K562 (cell line): ENCODE data around the gene NHLH2. TPM values are rescaled to one million over a fixed set of nuclear protein-coding genes. Genes with fewer than 3 reads are reported as not detected.

Experiments used
- ATAC-seq: fragments of 200-7000 bp; cut with Tn5 transposase; 3 replicates; pipeline ENCODE4 v1.9.1; 2020; ENCODE audit warnings: moderate library complexity
- BruUV-seq: library from RNA; stranded (reverse); fragments of 400-500 nt; replicated peaks from 2 replicates; lab custom pipeline; 2021; lab: Mats Ljungman, UMichigan
- CTCF ChIA-PET: fragments of 300-600 bp; formaldehyde crosslinking; extraction: SDS; loops from one replicate; lab custom pipeline; 2021; ENCODE audit warnings: low intra/inter-chr PET ratio; lab: Yijun Ruan, JAX
- POLR2A ChIA-PET: fragments of 300-600, 350-650 bp; sonication (Branson Sonifier 250); formaldehyde crosslinking; extraction: SDS; loops from one replicate; lab custom pipeline; 2021; ENCODE audit warnings: antibody characterized with exemption, inconsistent platforms; lab: Yijun Ruan, JAX
- DNase-seq, 4 experiments: peaks; one replicate each; pipeline versions ENCODE4 v3.0.0 to v3.0.0-alpha.2; 2011 to 2018; ENCODE audit warnings: low spot score in 3 of 4, mixed read lengths in 3 of 4; ENCODE audit errors: extremely low read depth in 1 of 4
- FAIRE-seq: peaks from 2 replicates; lab custom pipeline; 2011; peaks lifted over from hg19 to GRCh38; lab: Jason Lieb, UNC
- H2AFZ ChIP-seq: 2 replicates; pipeline ENCODE4 v1.6.0; 2011; ENCODE audit warnings: low read depth, low read length, control low read depth, inconsistent platforms
- H3K27ac ChIP-seq: fragments of 200-600 bp; 3 replicates; pipeline ENCODE4 v1.8.0; 2011; ENCODE audit warnings: low read depth, mild to moderate bottlenecking, control low read depth, inconsistent platforms, low read length, moderate library complexity, mixed read lengths; ENCODE audit errors: extremely low read depth
- H3K27me3 ChIP-seq, 2 experiments: fragments of 300-600 bp in 1 of 2; 2 replicates in 1 of 2; 3 replicates in 1 of 2; pipeline versions ENCODE4 v1.6.0 to v1.8.0; 2011; ENCODE audit warnings: inconsistent platforms in 2 of 2, low read length in 2 of 2, mild to moderate bottlenecking in 1 of 2, mixed read lengths in 1 of 2, moderate library complexity in 1 of 2; ENCODE audit not compliant: control insufficient read depth in 2 of 2, insufficient read depth in 2 of 2
- H3K36me3 ChIP-seq: fragments of 300-600 bp; 3 replicates; pipeline ENCODE4 v1.8.0; 2011; ENCODE audit warnings: mild to moderate bottlenecking, low read length, inconsistent platforms; ENCODE audit not compliant: control insufficient read depth, insufficient read depth
- H3K4me1 ChIP-seq, 2 experiments: fragments of 200-600 bp in 1 of 2; replicated peaks in 1 of 2; 2 replicates in 1 of 2; 3 replicates in 1 of 2; pipeline versions ENCODE4 v1.5.1 to v1.8.0; 2011; ENCODE audit warnings: inconsistent platforms in 2 of 2, low read length in 2 of 2, mild to moderate bottlenecking in 1 of 2, mixed read lengths in 1 of 2, moderate library complexity in 1 of 2; ENCODE audit not compliant: control insufficient read depth in 2 of 2, insufficient read depth in 2 of 2
- H3K4me2 ChIP-seq: 2 replicates; pipeline ENCODE4 v1.6.1; 2011; ENCODE audit warnings: low read length, control low read depth, inconsistent platforms, mixed read lengths; ENCODE audit not compliant: insufficient read depth
- H3K4me3 ChIP-seq: fragments of 200-600 bp; sonication (generic), shearing (Covaris generic); 2 replicates; pipeline ENCODE4 v1.5.1; 2016; ENCODE audit warnings: control low read depth, inconsistent platforms
- H3K79me2 ChIP-seq: fragments of 200-600 bp; 3 replicates; pipeline ENCODE4 v1.8.0; 2011; ENCODE audit warnings: low read length, inconsistent platforms; ENCODE audit not compliant: control insufficient read depth, insufficient read depth
- H3K9ac ChIP-seq, 2 experiments: 2 replicates each; pipeline versions ENCODE4 v1.6.0 to v1.6.1; 2011; ENCODE audit warnings: low read depth in 2 of 2, low read length in 2 of 2, control low read depth in 1 of 2, inconsistent platforms in 1 of 2, mild to moderate bottlenecking in 1 of 2, mixed read lengths in 1 of 2; ENCODE audit not compliant: insufficient read depth in 1 of 2
- H3K9me1 ChIP-seq: one replicate; pipeline ENCODE4 v1.6.0; 2011; ENCODE audit warnings: inconsistent platforms, mild to moderate bottlenecking, low read length, moderate library complexity; ENCODE audit not compliant: control insufficient read depth, insufficient read depth
- H3K9me3 ChIP-seq: replicated peaks from 2 replicates; pipeline ENCODE4 v1.5.1; 2011; ENCODE audit warnings: low read depth, low read length, inconsistent platforms; ENCODE audit not compliant: control insufficient read depth, insufficient read depth
- H4K20me1 ChIP-seq: replicated peaks from 2 replicates; pipeline ENCODE4 v1.6.1; 2011; ENCODE audit warnings: low read length, inconsistent platforms, mixed read lengths; ENCODE audit not compliant: control insufficient read depth, insufficient read depth
- CC2D1A ChIP-seq: fragments of 450-650 bp; IDR thresholded peaks from 2 replicates; pipeline ENCODE4 v1.6.1; 2017; ENCODE audit warnings: mild to moderate bottlenecking
- CTBP1 ChIP-seq: fragments of 450-650 bp; IDR thresholded peaks from 2 replicates; pipeline ENCODE4 v1.6.1; 2016; ENCODE audit warnings: borderline replicate concordance
- GTF2F1 ChIP-seq: IDR thresholded peaks from 2 replicates; pipeline ENCODE4 v1.6.1; 2011; ENCODE audit warnings: low read depth, low read length, improper control_type of control experiment
- NR1H2 ChIP-seq: sonication (generic); formaldehyde crosslinking; IDR thresholded peaks from 2 replicates; pipeline ENCODE4 v1.4.0; 2020; ENCODE audit warnings: mild to moderate bottlenecking, missing genetic modification reagents
- POLR2B ChIP-seq: fragments of 450-650 bp; IDR thresholded peaks from 2 replicates; pipeline ENCODE4 v1.6.1; 2018; ENCODE audit warnings: low read depth; ENCODE audit not compliant: partially characterized antibody
- RBFOX2 ChIP-seq: fragments of 200-400 bp; formaldehyde crosslinking; IDR thresholded peaks from 2 replicates; pipeline ENCODE4 v1.6.1; 2017; ENCODE audit warnings: low read depth, mild to moderate bottlenecking, low read length, moderate library complexity
- SMAD3 ChIP-seq: fragments of 450-650 bp; formaldehyde crosslinking; conservative IDR thresholded peaks from 2 replicates; pipeline ENCODE4 v1.4.0; 2020; ENCODE audit warnings: mild to moderate bottlenecking
- SMARCA5 ChIP-seq: fragments of 450-650 bp; IDR thresholded peaks from 2 replicates; pipeline ENCODE4 v1.6.1; 2016
- TCF7 ChIP-seq: sonication (generic); IDR thresholded peaks from 2 replicates; pipeline ENCODE4 v1.6.1; 2016; ENCODE audit warnings: antibody characterized with exemption, borderline replicate concordance
- TCF7L2 ChIP-seq: fragments of 150-350 bp; IDR thresholded peaks from 2 replicates; pipeline ENCODE4 v1.6.1; 2016; ENCODE audit warnings: low read depth, mild to moderate bottlenecking, low read length, moderate library complexity
- ZNF133 ChIP-seq: fragments of 250-450 bp; sonication (Bioruptor Pico); IDR thresholded peaks from 2 replicates; pipeline ENCODE4 v1.4.0; 2020; ENCODE audit warnings: mild to moderate bottlenecking
- ZNF280B ChIP-seq: fragments of 250-450 bp; sonication (Bioruptor Pico); IDR thresholded peaks from 2 replicates; pipeline ENCODE4 v1.5.1; 2021; ENCODE audit warnings: mild to moderate bottlenecking
- ZNF311 ChIP-seq: fragments of 250-450 bp; sonication (Bioruptor Pico); IDR thresholded peaks from 2 replicates; pipeline ENCODE4 v1.4.0; 2020; ENCODE audit warnings: mild to moderate bottlenecking, moderate library complexity
- WGBS: fragments of 100-300 bp; shearing (Covaris generic); methylation state at CpG from one replicate; pipeline ENCODE4 v1.1.6; 2016; ENCODE audit warnings: low coverage, mixed read lengths; ENCODE audit not compliant: insufficient coverage; ENCODE audit errors: missing lambda C conversion rate; 5-methylcytosine and 5-hydroxymethylcytosine counted together
- in situ Hi-C: fragments of 300-500 bp; cut with MboI; formaldehyde crosslinking; loops from 4 replicates; pipeline ENCODE4 v1.15.0; 2018; ENCODE audit warnings: inconsistent platforms, mixed read lengths
- intact Hi-C: fragments of 100-400 bp; cut with micrococcal nuclease; formaldehyde crosslinking; loops from 2 replicates; pipeline ENCODE4 v1.14.2; 2022
- polyA plus RNA-seq, 8 experiments: library from polyadenylated mRNA; depleted of rRNA in 4 of 8; stranded (reverse) in 5 of 8; unstranded in 3 of 8; fragments of >200 nt; fragmentation: Nextera tagmentation in 2 of 8; fragmentation: Illumina TruSeq in 1 of 8; extraction: Ambion mirVana in 2 of 8; extraction: Trizol in 1 of 8; gene quantifications; 2 replicates each; pipeline versions ENCODE4 v1.2.1 to v1.2.3, GENCODE V29; 2011 to 2014; ENCODE audit warnings: inconsistent platforms in 1 of 8, missing spikeins in 1 of 8
- total RNA-seq, 7 experiments: library from RNA; depleted of rRNA in 6 of 7; stranded (reverse); fragments of >200 nt in 6 of 7; fragmentation: Illumina TruSeq in 2 of 7; extraction: Trizol in 2 of 7; gene quantifications; 2 replicates each; pipeline versions ENCODE4 v1.2.1 to v1.2.3, GENCODE V29; 2011 to 2021; ENCODE audit warnings: low replicate concordance in 1 of 7

The NHLH2 gene
- total and polyA plus RNA-seq, 9 of the 15 experiments (the other 6 are each of a cell fraction or from before 2014, with no cell fraction given) = not detected

GRCh38 chr1:115805597-115805996, 35.3 kb downstream of the NHLH2 start:
- FAIRE-seq = no peak
- H2AFZ ChIP-seq = no peak overlapping the region
- H3K27ac ChIP-seq = no peak overlapping the region
- in situ Hi-C loops (loop anchor here (5.0 to 10.0 kb wide), 2 partner anchors 177 to 699 kb away; no protein-coding TSS in a partner anchor), intact Hi-C loops (loop anchor here (5.0 kb wide), 1 partner anchor 77 kb away; no protein-coding TSS in a partner anchor)
- 0 out of 5 replicates have a peak, but pooled peaks cover 0 to 3% of the 10 kb centered on the region in 2 experiments for H3K27me3 ChIP-seq
- H4K20me1 ChIP-seq = no peaks in the 10 kb centered on the region
- ChIA-PET CTCF (no interaction called here), POLR2A (no interaction called here)
- H3K4me1 ChIP-seq = no peaks in the 10 kb centered on the region
- no peak for ATAC-seq
- no peak overlapping the region for H3K9ac ChIP-seq
- no peak overlapping the region for H3K4me2 ChIP-seq
- TF ChIP-seq SMARCA5 (no peak), NR1H2 (CRISPR knock-in tag) (no peak), CTBP1 (no peak), POLR2B (no peak), RBFOX2 (no peak), ZNF280B (no peak), CC2D1A (no peak), GTF2F1 (no peak), SMAD3 (CRISPR knock-in tag) (no peak), ZNF311 (CRISPR knock-in tag) (no peak), TCF7L2 (no peak), TCF7 (no peak), ZNF133 (CRISPR knock-in tag) (no peak)
- DNase-seq = no peak
- no TSS peak for BruUV-seq
- no peaks in the 10 kb centered on the region for H3K9me3 ChIP-seq
- H3K9me1 ChIP-seq = no peaks in the 10 kb centered on the region
- H3K4me3 ChIP-seq = no peak overlapping the region
- WGBS = 0% methylated on average over 1 of the region's 1 CpG
- no peaks in the 10 kb centered on the region for H3K36me3 ChIP-seq
- no peaks in the 10 kb centered on the region for H3K79me2 ChIP-seq
